Neural progenitor cell (in vitro differentiated cells): ENCODE results near the gene GLTP. TPM values are rescaled to one million over a fixed set of nuclear protein-coding genes. Genes with fewer than 3 reads are reported as not detected.
A peak's percentile ranks its signal among the peaks of the same experiment; 100 is the strongest.

Experiments used
- DNase-seq: peaks from one replicate; pipeline ENCODE4 v3.0.0-alpha.2; 2016; ENCODE audit warnings: low spot score
- H2AFZ ChIP-seq: fragments of 200-600 bp; sonication (generic); replicated peaks from 2 replicates; pipeline ENCODE4 v1.6.1; 2016; ENCODE audit warnings: antibody characterized with exemption
- H3F3A ChIP-seq: fragments of 200-600 bp; sonication (generic); 2 replicates; pipeline ENCODE4 v1.6.1; 2016; ENCODE audit warnings: antibody characterized with exemption, low read depth
- H3K27ac ChIP-seq: fragments of 200-600 bp; sonication (generic); 2 replicates; pipeline ENCODE4 v1.5.1; 2016; ENCODE audit warnings: mild to moderate bottlenecking
- H3K27me3 ChIP-seq: fragments of 200-600 bp; sonication (generic); 2 replicates; pipeline ENCODE4 v1.6.1; 2016; ENCODE audit warnings: mild to moderate bottlenecking, moderate library complexity
- H3K36me3 ChIP-seq: fragments of 200-600 bp; sonication (generic); 2 replicates; pipeline ENCODE4 v1.5.1; 2016
- H3K4me1 ChIP-seq: fragments of 200-600 bp; sonication (generic); 2 replicates; pipeline ENCODE4 v1.6.1; 2016; ENCODE audit warnings: mixed run types
- H3K4me2 ChIP-seq: fragments of 200-600 bp; sonication (generic); 2 replicates; pipeline ENCODE4 v1.6.1; 2016
- H3K4me3 ChIP-seq: fragments of 200-600 bp; sonication (generic); 2 replicates; pipeline ENCODE4 v1.5.1; 2016
- H3K79me2 ChIP-seq: fragments of 200-600 bp; sonication (generic); 2 replicates; pipeline ENCODE4 v1.6.1; 2016; ENCODE audit warnings: low read depth
- H3K9ac ChIP-seq: fragments of 200-600 bp; sonication (generic); 2 replicates; pipeline ENCODE4 v1.6.1; 2016
- H3K9me3 ChIP-seq: fragments of 200-600 bp; sonication (generic); 2 replicates; pipeline ENCODE4 v1.5.1; 2016; ENCODE audit warnings: low read depth
- H4K20me1 ChIP-seq: fragments of 200-600 bp; sonication (generic); 2 replicates; pipeline ENCODE4 v1.6.1; 2016; ENCODE audit warnings: low read depth
- H3K27ac Mint-ChIP-seq: 3 replicates; pipeline ENCODE4 v1.8.0; 2021; ENCODE audit warnings: mixed read lengths
- H3K27me3 Mint-ChIP-seq: 2 replicates; pipeline ENCODE4 v1.8.0; 2022; ENCODE audit warnings: low read depth, mild to moderate bottlenecking, inconsistent platforms, moderate library complexity, mixed read lengths; ENCODE audit not compliant: insufficient read depth
- H3K36me3 Mint-ChIP-seq: 3 replicates; pipeline ENCODE4 v1.8.0; 2021; ENCODE audit warnings: mixed read lengths
- H3K4me1 Mint-ChIP-seq: 3 replicates; pipeline ENCODE4 v1.8.0; 2021; ENCODE audit warnings: mixed read lengths
- H3K4me3 Mint-ChIP-seq: 3 replicates; pipeline ENCODE4 v1.8.0; 2021; ENCODE audit warnings: mild to moderate bottlenecking, moderate library complexity, mixed read lengths
- H3K9me3 Mint-ChIP-seq: 3 replicates; pipeline ENCODE4 v1.8.0; 2020; ENCODE audit warnings: mixed read lengths
- EZH2 ChIP-seq: fragments of 200-600 bp; sonication (generic); IDR thresholded peaks from 2 replicates; pipeline ENCODE4 v1.6.1; 2017; ENCODE audit warnings: antibody characterized with exemption, mild to moderate bottlenecking, moderate library complexity
- EZH2phosphoT487 ChIP-seq: fragments of 200-600 bp; sonication (generic); IDR thresholded peaks from 2 replicates; pipeline ENCODE4 v1.6.1; 2017; ENCODE audit warnings: antibody characterized with exemption
- total RNA-seq: library from RNA; depleted of rRNA; stranded (reverse); fragments of >200 nt; gene quantifications from 2 replicates; pipeline ENCODE4 v1.2.3, GENCODE V29; 2015; ENCODE audit warnings: low replicate concordance
- TF ChIP-seq, protein P1 (sequence below): fragments of 200-600 bp; sonication (generic); IDR thresholded peaks from 2 replicates; pipeline ENCODE4 v1.5.1; 2017; ENCODE audit warnings: antibody characterized with exemption, mild to moderate bottlenecking

The GLTP gene
- total RNA-seq, 1 donor from 2014 or later: 24.0 TPM

GRCh38 chr12:109927622-109928021, 47.3 kb upstream of the GLTP start:
- Histone ChIP-seq H3K4me2 (no peak overlapping the region), H3K4me3 (no peak overlapping the region), H4K20me1 (peaks cover 4% of the 10 kb centered on the region), H3K79me2 (no peaks in the 10 kb centered on the region), H3K27me3 (no peaks in the 10 kb centered on the region), H3K9ac (no peak overlapping the region), H3K27ac (no peak overlapping the region), H3K9me3 (no peaks in the 10 kb centered on the region), H3K4me1 (no peaks in the 10 kb centered on the region), H3F3A (no peaks in the 10 kb centered on the region), H2AFZ (no peak overlapping the region), H3K36me3 (no peaks in the 10 kb centered on the region)
- Mint-ChIP-seq H3K36me3 (peaks cover 15% of the 10 kb centered on the region), H3K4me1 (peaks cover 7% of the 10 kb centered on the region), H3K27ac (peak overlapping the region; percentile 47), H3K4me3 (no peak overlapping the region), H3K9me3 (no peaks in the 10 kb centered on the region), H3K27me3 (peaks cover 5% of the 10 kb centered on the region)
- peak; percentile 60 for DNase-seq
- TF ChIP-seq, protein P1, sequence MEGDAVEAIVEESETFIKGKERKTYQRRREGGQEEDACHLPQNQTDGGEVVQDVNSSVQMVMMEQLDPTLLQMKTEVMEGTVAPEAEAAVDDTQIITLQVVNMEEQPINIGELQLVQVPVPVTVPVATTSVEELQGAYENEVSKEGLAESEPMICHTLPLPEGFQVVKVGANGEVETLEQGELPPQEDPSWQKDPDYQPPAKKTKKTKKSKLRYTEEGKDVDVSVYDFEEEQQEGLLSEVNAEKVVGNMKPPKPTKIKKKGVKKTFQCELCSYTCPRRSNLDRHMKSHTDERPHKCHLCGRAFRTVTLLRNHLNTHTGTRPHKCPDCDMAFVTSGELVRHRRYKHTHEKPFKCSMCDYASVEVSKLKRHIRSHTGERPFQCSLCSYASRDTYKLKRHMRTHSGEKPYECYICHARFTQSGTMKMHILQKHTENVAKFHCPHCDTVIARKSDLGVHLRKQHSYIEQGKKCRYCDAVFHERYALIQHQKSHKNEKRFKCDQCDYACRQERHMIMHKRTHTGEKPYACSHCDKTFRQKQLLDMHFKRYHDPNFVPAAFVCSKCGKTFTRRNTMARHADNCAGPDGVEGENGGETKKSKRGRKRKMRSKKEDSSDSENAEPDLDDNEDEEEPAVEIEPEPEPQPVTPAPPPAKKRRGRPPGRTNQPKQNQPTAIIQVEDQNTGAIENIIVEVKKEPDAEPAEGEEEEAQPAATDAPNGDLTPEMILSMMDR: peak; percentile 66
- TF ChIP-seq EZH2phosphoT487: no peak

GRCh38 chr12:109926488-109927210, 46.3 kb upstream of the GLTP start:
- Histone ChIP-seq H2AFZ (no peak overlapping the region), H3K9ac (no peak overlapping the region), H3K27me3 (no peaks in the 10 kb centered on the region), H3K9me3 (no peaks in the 10 kb centered on the region), H3K4me2 (no peak overlapping the region), H3K27ac (no peak overlapping the region), H3K79me2 (no peaks in the 10 kb centered on the region), H3K4me3 (no peak overlapping the region), H3K36me3 (no peaks in the 10 kb centered on the region), H3F3A (no peaks in the 10 kb centered on the region), H4K20me1 (no peaks in the 10 kb centered on the region), H3K4me1 (no peaks in the 10 kb centered on the region)
- no peak overlapping the region for H3K27ac Mint-ChIP-seq
- H3K9me3 Mint-ChIP-seq: no peaks in the 10 kb centered on the region
- H3K4me3 Mint-ChIP-seq: no peak overlapping the region
- H3K27me3 Mint-ChIP-seq: peaks cover 5% of the 10 kb centered on the region
- DNase-seq: no peak
- TF ChIP-seq EZH2: no peak
- TF ChIP-seq, protein P1: no peak
- no peak for TF ChIP-seq EZH2phosphoT487
- peaks cover 8% of the 10 kb centered on the region for H3K36me3 Mint-ChIP-seq
- H3K4me1 Mint-ChIP-seq: peaks cover 7% of the 10 kb centered on the region

DNA sequence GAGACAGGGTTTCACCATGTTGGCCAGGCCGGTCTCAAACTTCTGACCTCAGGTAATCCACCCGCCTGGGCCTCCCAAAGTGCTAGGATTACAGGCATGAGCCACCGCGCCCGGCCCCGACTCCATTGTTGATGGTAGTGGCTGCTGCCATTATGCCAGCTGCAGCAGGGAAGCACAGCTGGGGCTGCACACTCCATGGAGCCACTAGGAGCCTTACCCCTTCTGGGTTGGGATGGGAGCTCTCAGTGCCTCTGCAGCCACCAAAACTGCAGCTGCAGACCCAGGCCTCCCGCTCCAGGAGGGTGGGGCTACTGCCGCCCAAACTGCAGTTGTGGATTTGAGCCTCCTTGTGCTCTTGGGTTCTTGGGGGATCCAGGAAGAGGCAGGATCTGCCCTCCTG, 45.7 kb upstream of the GLTP start:
- Histone ChIP-seq H3K27ac (no peak overlapping the region), H3K4me3 (no peak overlapping the region), H3K79me2 (no peaks in the 10 kb centered on the region), H3K36me3 (no peaks in the 10 kb centered on the region), H3K9me3 (no peaks in the 10 kb centered on the region), H3K9ac (no peak overlapping the region), H3K4me1 (no peaks in the 10 kb centered on the region), H2AFZ (no peak overlapping the region), H4K20me1 (no peaks in the 10 kb centered on the region), H3K4me2 (no peak overlapping the region), H3F3A (no peaks in the 10 kb centered on the region), H3K27me3 (no peaks in the 10 kb centered on the region)
- Mint-ChIP-seq H3K27ac (no peak overlapping the region), H3K27me3 (peaks cover 5% of the 10 kb centered on the region), H3K9me3 (no peaks in the 10 kb centered on the region), H3K36me3 (peaks cover 8% of the 10 kb centered on the region), H3K4me3 (no peak overlapping the region), H3K4me1 (peaks cover 7% of the 10 kb centered on the region)
- DNase-seq: no peak
- TF ChIP-seq, protein P1: no peak
- no peak for TF ChIP-seq EZH2phosphoT487
- TF ChIP-seq EZH2: no peak
